ENCODE results near the gene CD40LG.

DNA sequence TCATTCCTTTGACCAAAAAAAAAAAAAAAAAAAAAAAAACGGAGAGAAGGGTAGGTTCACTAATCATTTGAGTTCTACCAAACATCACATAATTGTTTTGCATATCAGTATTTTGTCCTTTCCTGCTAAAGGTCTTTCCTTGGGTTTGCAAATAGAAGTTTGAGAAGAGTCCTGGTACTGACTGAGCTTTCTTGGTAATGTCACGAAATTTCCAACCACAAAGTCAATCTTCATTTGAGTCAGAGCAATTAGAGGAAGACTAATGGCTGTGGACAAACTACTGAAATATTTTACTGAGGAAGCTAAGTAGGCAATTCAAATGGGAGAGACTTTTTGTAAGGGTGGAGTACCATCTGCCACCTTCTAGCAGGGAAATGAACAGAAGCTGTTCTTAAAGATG, 21.7 kb upstream of the CD40LG start:
- TF ChIP-seq, protein P1, sequence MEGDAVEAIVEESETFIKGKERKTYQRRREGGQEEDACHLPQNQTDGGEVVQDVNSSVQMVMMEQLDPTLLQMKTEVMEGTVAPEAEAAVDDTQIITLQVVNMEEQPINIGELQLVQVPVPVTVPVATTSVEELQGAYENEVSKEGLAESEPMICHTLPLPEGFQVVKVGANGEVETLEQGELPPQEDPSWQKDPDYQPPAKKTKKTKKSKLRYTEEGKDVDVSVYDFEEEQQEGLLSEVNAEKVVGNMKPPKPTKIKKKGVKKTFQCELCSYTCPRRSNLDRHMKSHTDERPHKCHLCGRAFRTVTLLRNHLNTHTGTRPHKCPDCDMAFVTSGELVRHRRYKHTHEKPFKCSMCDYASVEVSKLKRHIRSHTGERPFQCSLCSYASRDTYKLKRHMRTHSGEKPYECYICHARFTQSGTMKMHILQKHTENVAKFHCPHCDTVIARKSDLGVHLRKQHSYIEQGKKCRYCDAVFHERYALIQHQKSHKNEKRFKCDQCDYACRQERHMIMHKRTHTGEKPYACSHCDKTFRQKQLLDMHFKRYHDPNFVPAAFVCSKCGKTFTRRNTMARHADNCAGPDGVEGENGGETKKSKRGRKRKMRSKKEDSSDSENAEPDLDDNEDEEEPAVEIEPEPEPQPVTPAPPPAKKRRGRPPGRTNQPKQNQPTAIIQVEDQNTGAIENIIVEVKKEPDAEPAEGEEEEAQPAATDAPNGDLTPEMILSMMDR (IDR thresholded peaks at IDR 0.05), result no peak
- TF ChIP-seq POLR2A (IDR thresholded peaks at IDR 0.05), result no peak

All from esophagus squamous epithelium (tissue), 4 donors.